A673 (cell line): ENCODE results near the gene LCN1.

Experiments used
- EZH2 ChIP-seq: fragments of 200-600 bp; sonication (generic); IDR thresholded peaks from 2 replicates; pipeline ENCODE4 v1.6.1; 2017; ENCODE audit warnings: borderline replicate concordance, low read depth, mild to moderate bottlenecking, mixed read lengths, antibody characterized with exemption, low read length; ENCODE audit not compliant: poor library complexity, severe bottlenecking
- TF ChIP-seq, protein P1 (sequence below): fragments of 300-800, 200-600 bp; sonication (generic); conservative IDR thresholded peaks from 2 replicates; pipeline ENCODE4 v1.5.1; 2017; ENCODE audit warnings: low read depth, mild to moderate bottlenecking, antibody characterized with exemption, low read length, moderate library complexity, mixed read lengths

DNA sequence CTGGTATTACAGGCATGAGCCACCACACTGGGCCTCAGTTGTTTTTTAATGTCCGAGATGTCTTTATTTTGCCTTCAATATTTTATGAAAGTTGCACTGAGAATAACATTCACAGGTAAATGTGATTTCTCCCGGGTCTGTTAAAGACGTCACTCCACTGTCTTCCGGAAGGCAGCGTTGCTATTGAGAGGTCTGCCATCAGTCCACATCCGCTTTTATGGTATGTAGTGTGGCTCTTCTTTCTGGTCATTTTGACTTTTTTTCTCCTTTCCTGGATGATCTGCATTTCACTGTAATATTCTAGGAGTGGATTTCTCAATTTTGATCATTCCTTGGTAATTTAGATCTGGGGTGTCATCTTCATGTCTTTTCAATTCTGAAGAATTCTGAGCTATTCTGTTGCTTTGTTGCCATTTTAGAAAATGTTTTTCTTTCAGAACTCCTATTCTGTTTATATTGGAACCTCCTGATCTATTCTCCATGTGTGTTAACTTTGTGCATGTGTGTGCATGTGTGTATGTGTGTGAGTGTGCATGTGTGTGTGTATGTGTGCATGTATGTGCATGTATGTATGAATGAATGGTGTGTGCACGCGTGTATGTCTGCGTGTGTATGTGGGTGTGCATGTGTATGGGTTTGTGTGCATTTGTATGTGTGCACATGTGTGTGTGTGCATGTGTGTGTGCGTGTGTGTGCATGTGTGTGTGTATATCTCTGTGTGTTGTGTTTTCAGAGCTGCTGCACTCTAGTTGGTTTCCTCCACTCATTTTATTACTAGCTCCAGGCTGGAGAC, 1.9 kb upstream of the LCN1 start:
- TF ChIP-seq, protein P1, sequence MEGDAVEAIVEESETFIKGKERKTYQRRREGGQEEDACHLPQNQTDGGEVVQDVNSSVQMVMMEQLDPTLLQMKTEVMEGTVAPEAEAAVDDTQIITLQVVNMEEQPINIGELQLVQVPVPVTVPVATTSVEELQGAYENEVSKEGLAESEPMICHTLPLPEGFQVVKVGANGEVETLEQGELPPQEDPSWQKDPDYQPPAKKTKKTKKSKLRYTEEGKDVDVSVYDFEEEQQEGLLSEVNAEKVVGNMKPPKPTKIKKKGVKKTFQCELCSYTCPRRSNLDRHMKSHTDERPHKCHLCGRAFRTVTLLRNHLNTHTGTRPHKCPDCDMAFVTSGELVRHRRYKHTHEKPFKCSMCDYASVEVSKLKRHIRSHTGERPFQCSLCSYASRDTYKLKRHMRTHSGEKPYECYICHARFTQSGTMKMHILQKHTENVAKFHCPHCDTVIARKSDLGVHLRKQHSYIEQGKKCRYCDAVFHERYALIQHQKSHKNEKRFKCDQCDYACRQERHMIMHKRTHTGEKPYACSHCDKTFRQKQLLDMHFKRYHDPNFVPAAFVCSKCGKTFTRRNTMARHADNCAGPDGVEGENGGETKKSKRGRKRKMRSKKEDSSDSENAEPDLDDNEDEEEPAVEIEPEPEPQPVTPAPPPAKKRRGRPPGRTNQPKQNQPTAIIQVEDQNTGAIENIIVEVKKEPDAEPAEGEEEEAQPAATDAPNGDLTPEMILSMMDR = no peak
- TF ChIP-seq EZH2 = no peak
